ENCODE measurements around the gene NHLRC3. TPM values are rescaled to one million over a fixed set of nuclear protein-coding genes. Genes with fewer than 3 reads are reported as not detected.
A peak's percentile ranks its signal among the peaks of the same experiment; 100 is the strongest.
"Not testable (repeated sequence)": the region's sequence is repeated elsewhere in the genome, so short reads cannot be mapped to it uniquely, and the experiment has no call there.

The NHLRC3 gene
- polyA plus RNA-seq (2012; ENCODE audit: low read depth, missing spikeins) = 8.9 TPM

- FAIRE-seq (peak; percentile 96), DNase-seq (ENCODE audit: insufficient read length, low spot score) (peak; percentile 33)
- TF ChIP-seq TAF1 (IDR thresholded peaks at IDR 0.05; ENCODE audit: low read depth, low read length) (peak; percentile 79), POLR2AphosphoS5 (IDR thresholded peaks at IDR 0.05; ENCODE audit: low read depth, low read length) (peak; percentile 76), SPI1 (IDR thresholded peaks at IDR 0.05; ENCODE audit: low read depth, low read length) (no peak), POLR2A (IDR thresholded peaks at IDR 0.05; ENCODE audit: low read depth, low read length) (peak; percentile 80), POU2F2 (IDR thresholded peaks at IDR 0.05; ENCODE audit: low read depth, low read length) (0 out of 2 replicates have a peak, but pooled peaks have one; percentile 20), PAX5 (IDR thresholded peaks at IDR 0.05; ENCODE audit: insufficient read depth, low read length, severe bottlenecking) (peak; percentile 7)
Observed at GRCh38 chr13:39037880-39038568, at the start of gene NHLRC3, which contains the start of gene PROSER1. TSS of gene NHLRC3 (plus strand) at chr13:39038456. CDS start at chr13:39038640, 184 bp downstream. TSS of gene PROSER1 (minus strand) at chr13:39038089. CDS start at chr13:39037242, 847 bp downstream.

GRCh38 chr13:38990693-38991092 lies 47.6 kb upstream of the NHLRC3 start, which contains the start of gene STOML3:
TSS of gene STOML3 (minus strand) at chr13:38990831. CDS start at chr13:38990721, 110 bp downstream.
- FAIRE-seq (no peak), DNase-seq (ENCODE audit: insufficient read length, low spot score) (no peak)
- TF ChIP-seq POLR2A (IDR thresholded peaks at IDR 0.05; ENCODE audit: low read depth, low read length) = no peak
- no peak for TF ChIP-seq POU2F2 (IDR thresholded peaks at IDR 0.05; ENCODE audit: low read depth, low read length)
- TF ChIP-seq POLR2AphosphoS5 (IDR thresholded peaks at IDR 0.05; ENCODE audit: low read depth, low read length) = no peak
- no peak for TF ChIP-seq PAX5 (IDR thresholded peaks at IDR 0.05; ENCODE audit: insufficient read depth, low read length, severe bottlenecking)
- TF ChIP-seq SPI1 (IDR thresholded peaks at IDR 0.05; ENCODE audit: low read depth, low read length) = no peak
- no peak for TF ChIP-seq TAF1 (IDR thresholded peaks at IDR 0.05; ENCODE audit: low read depth, low read length)

- no peak for DNase-seq (ENCODE audit: insufficient read length, low spot score)
- TF ChIP-seq POU2F2 (IDR thresholded peaks at IDR 0.05; ENCODE audit: low read depth, low read length) = no peak
- no peak for TF ChIP-seq TAF1 (IDR thresholded peaks at IDR 0.05; ENCODE audit: low read depth, low read length)
- TF ChIP-seq POLR2A (IDR thresholded peaks at IDR 0.05; ENCODE audit: low read depth, low read length) = no peak
- no peak for TF ChIP-seq POLR2AphosphoS5 (IDR thresholded peaks at IDR 0.05; ENCODE audit: low read depth, low read length)
- TF ChIP-seq PAX5 (IDR thresholded peaks at IDR 0.05; ENCODE audit: insufficient read depth, low read length, severe bottlenecking) = no peak
- FAIRE-seq = no peak
Observed at GRCh38 chr13:38993381-38993780, 44.9 kb upstream of the NHLRC3 start.

GRCh38 chr13:38998739-38999138 lies 39.5 kb upstream of the NHLRC3 start:
- FAIRE-seq (no peak), DNase-seq (ENCODE audit: insufficient read length, low spot score) (no peak)
- TF ChIP-seq TAF1 (IDR thresholded peaks at IDR 0.05; ENCODE audit: low read depth, low read length) (no peak), POLR2AphosphoS5 (IDR thresholded peaks at IDR 0.05; ENCODE audit: low read depth, low read length) (no peak), POU2F2 (IDR thresholded peaks at IDR 0.05; ENCODE audit: low read depth, low read length) (no peak), SPI1 (IDR thresholded peaks at IDR 0.05; ENCODE audit: low read depth, low read length) (no peak), PAX5 (IDR thresholded peaks at IDR 0.05; ENCODE audit: insufficient read depth, low read length, severe bottlenecking) (no peak), POLR2A (IDR thresholded peaks at IDR 0.05; ENCODE audit: low read depth, low read length) (no peak)

GRCh38 chr13:39006371-39007111 lies 31.7 kb upstream of the NHLRC3 start:
- FAIRE-seq; DNase-seq (ENCODE audit: insufficient read length, low spot score): not testable (repeated sequence)

GRCh38 chr13:39012608-39013007 lies 25.6 kb upstream of the NHLRC3 start:
- TF ChIP-seq TAF1 (IDR thresholded peaks at IDR 0.05; ENCODE audit: low read depth, low read length) (no peak), POU2F2 (IDR thresholded peaks at IDR 0.05; ENCODE audit: low read depth, low read length) (no peak), POLR2A (IDR thresholded peaks at IDR 0.05; ENCODE audit: low read depth, low read length) (no peak), PAX5 (IDR thresholded peaks at IDR 0.05; ENCODE audit: insufficient read depth, low read length, severe bottlenecking) (no peak), POLR2AphosphoS5 (IDR thresholded peaks at IDR 0.05; ENCODE audit: low read depth, low read length) (no peak)
- FAIRE-seq (no peak), DNase-seq (ENCODE audit: insufficient read length, low spot score) (no peak)

GRCh38 chr13:39013462-39013861 lies 24.8 kb upstream of the NHLRC3 start:
- DNase-seq (ENCODE audit: insufficient read length, low spot score) (no peak), FAIRE-seq (no peak)
- TF ChIP-seq PAX5 (IDR thresholded peaks at IDR 0.05; ENCODE audit: insufficient read depth, low read length, severe bottlenecking) (no peak), SPI1 (IDR thresholded peaks at IDR 0.05; ENCODE audit: low read depth, low read length) (no peak), POLR2A (IDR thresholded peaks at IDR 0.05; ENCODE audit: low read depth, low read length) (no peak)

- TF ChIP-seq POLR2AphosphoS5 (IDR thresholded peaks at IDR 0.05; ENCODE audit: low read depth, low read length) = no peak
- TF ChIP-seq POLR2A (IDR thresholded peaks at IDR 0.05; ENCODE audit: low read depth, low read length) = no peak
- no peak for TF ChIP-seq POU2F2 (IDR thresholded peaks at IDR 0.05; ENCODE audit: low read depth, low read length)
- TF ChIP-seq SPI1 (IDR thresholded peaks at IDR 0.05; ENCODE audit: low read depth, low read length) = no peak
- TF ChIP-seq TAF1 (IDR thresholded peaks at IDR 0.05; ENCODE audit: low read depth, low read length) = no peak
- no peak for TF ChIP-seq PAX5 (IDR thresholded peaks at IDR 0.05; ENCODE audit: insufficient read depth, low read length, severe bottlenecking)
- FAIRE-seq = peak; percentile 35
- no peak for DNase-seq (ENCODE audit: insufficient read length, low spot score)
Observed at GRCh38 chr13:39016087-39016486, 22.2 kb upstream of the NHLRC3 start.

GRCh38 chr13:39016787-39017186 lies 21.5 kb upstream of the NHLRC3 start:
- DNase-seq (ENCODE audit: insufficient read length, low spot score) (peak; percentile 18), FAIRE-seq (peak; percentile 81)
- TF ChIP-seq POLR2AphosphoS5 (IDR thresholded peaks at IDR 0.05; ENCODE audit: low read depth, low read length) (no peak), TAF1 (IDR thresholded peaks at IDR 0.05; ENCODE audit: low read depth, low read length) (no peak), POU2F2 (IDR thresholded peaks at IDR 0.05; ENCODE audit: low read depth, low read length) (no peak), PAX5 (IDR thresholded peaks at IDR 0.05; ENCODE audit: insufficient read depth, low read length, severe bottlenecking) (no peak), SPI1 (IDR thresholded peaks at IDR 0.05; ENCODE audit: low read depth, low read length) (no peak), POLR2A (IDR thresholded peaks at IDR 0.05; ENCODE audit: low read depth, low read length) (no peak)
